ENCODE data around the gene ERCC5. TPM values are rescaled to one million over a fixed set of nuclear protein-coding genes. Genes with fewer than 3 reads are reported as not detected.

ERCC5 gene
- total and polyA plus RNA-seq, 2 of the 8 experiments (the other 6 are each of a cell fraction or from before 2014, with no cell fraction given) = 3.8 to 24.4 TPM

- no peak for TF ChIP-seq CHD7 (IDR thresholded peaks at IDR 0.05; ENCODE audit: insufficient replicate concordance, low read length)
- no peak for TF ChIP-seq SIN3A (conservative IDR thresholded peaks at IDR 0.05 in 1 of 2, IDR thresholded peaks at IDR 0.05 in 1 of 2; ENCODE audit: low read depth in 1 of 2, low read length in 2 of 2)
- TF ChIP-seq SUZ12 (IDR thresholded peaks at IDR 0.05; ENCODE audit: low read length) = no peak
- TF ChIP-seq TAF1 (IDR thresholded peaks at IDR 0.05; ENCODE audit: low read depth, low read length) = no peak
- no peak for TF ChIP-seq RBBP5 (IDR thresholded peaks at IDR 0.05; ENCODE audit: borderline replicate concordance, low read depth, low read length)
- no peak for TF ChIP-seq PHF8 (conservative IDR thresholded peaks at IDR 0.05; ENCODE audit: low read depth, low read length)
- TF ChIP-seq HDAC6 (IDR thresholded peaks at IDR 0.05; ENCODE audit: low read depth, low read length) = no peak
- TF ChIP-seq TCF12 (IDR thresholded peaks at IDR 0.05; ENCODE audit: low read depth, low read length) = no peak
- TF ChIP-seq ATF3 (IDR thresholded peaks at IDR 0.05; ENCODE audit: insufficient read depth, low read depth, low read length) = no peak
- no peak for TF ChIP-seq GABPA (IDR thresholded peaks at IDR 0.05; ENCODE audit: borderline replicate concordance, insufficient read depth, low read length)
- no peak for TF ChIP-seq BCL11A (IDR thresholded peaks at IDR 0.05; ENCODE audit: low read depth in 2 of 2, low read length in 2 of 2)
Measured at GRCh38 chr13:102825400-102825799, 20.4 kb upstream of the ERCC5 start (continued).
